HG03095 (cell line): ENCODE results near the gene ZNF414.

Experiments
- ATAC-seq: cut with Tn5 transposase; IDR thresholded peaks from one replicate; pipeline ENCODE4 v1.9.1; 2021; ENCODE audit warnings: moderate library complexity; ENCODE audit not compliant: unreplicated experiment

ZNF414 gene

GRCh38 chr19:8468761-8469373 lies 45.1 kb downstream of the ZNF414 start:
- ATAC-seq: no peak

GRCh38 chr19:8468124-8468523 lies 45.8 kb downstream of the ZNF414 start:
- no peak for ATAC-seq

- ATAC-seq: no peak
These were observed 47.9 kb downstream of the ZNF414 start for GRCh38 chr19:8466018-8466417.

GRCh38 chr19:8463365-8463764 lies 50.6 kb downstream of the ZNF414 start:
- ATAC-seq: no peak

GRCh38 chr19:8462571-8462970 lies 51.4 kb downstream of the ZNF414 start:
- ATAC-seq: no peak

GRCh38 chr19:8461891-8462290 lies 52.1 kb downstream of the ZNF414 start:
- ATAC-seq: no peak

GRCh38 chr19:8461376-8461775 lies 52.6 kb downstream of the ZNF414 start:
- ATAC-seq: no peak

GRCh38 chr19:8460516-8461298 lies 53.3 kb downstream of the ZNF414 start:
- ATAC-seq: no peak
